HPDE6-E6E7 (cell line): ENCODE results near the gene PARD3.
"Not testable (repeated sequence)": the region's sequence is repeated elsewhere in the genome, so short reads cannot be mapped to it uniquely, and the experiment has no call there.

Experiments used
- DNase-seq: peaks from one replicate; pipeline ENCODE4 v3.0.0; 2011; ENCODE audit warnings: missing footprints; ENCODE audit errors: extremely low spot score

The PARD3 gene

DNA sequence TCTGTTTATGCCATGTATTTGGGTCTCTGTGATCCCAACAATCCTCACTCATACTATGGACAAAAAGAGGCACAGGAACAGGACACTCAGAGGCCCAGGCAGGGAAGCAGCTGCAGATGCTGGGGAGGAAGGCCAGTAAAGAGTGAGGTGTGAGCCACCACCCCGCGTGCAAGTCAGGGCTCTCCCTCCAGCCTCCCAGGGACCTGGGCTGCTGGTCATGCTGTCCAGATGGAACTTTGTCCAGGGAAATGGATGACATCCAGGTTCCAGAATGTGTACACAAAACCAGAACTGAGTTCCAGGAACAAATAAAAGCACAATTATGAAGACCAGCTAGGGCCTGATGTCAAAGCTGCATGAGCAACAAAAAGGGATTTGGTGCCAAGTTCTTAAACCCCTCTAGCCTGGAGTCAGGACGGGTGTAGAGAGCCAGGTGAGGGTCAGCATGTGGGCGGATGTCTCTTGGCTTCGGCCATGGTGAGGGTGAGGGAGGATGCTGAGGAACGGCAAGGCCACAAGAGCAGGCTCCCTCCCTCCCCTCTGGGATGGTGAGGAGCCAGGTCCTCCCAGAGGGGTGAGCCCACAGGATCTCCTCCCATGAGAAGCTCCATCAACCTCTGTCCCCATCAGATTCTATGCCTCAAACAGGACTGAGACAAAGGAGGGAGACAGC lies 739.7 kb downstream of the PARD3 start:
- no peak for DNase-seq

GRCh38 chr10:34074051-34074450 lies 741.0 kb downstream of the PARD3 start:
- no peak for DNase-seq

GRCh38 chr10:34067741-34068140 lies 747.4 kb downstream of the PARD3 start:
- not testable (repeated sequence) for DNase-seq

DNA sequence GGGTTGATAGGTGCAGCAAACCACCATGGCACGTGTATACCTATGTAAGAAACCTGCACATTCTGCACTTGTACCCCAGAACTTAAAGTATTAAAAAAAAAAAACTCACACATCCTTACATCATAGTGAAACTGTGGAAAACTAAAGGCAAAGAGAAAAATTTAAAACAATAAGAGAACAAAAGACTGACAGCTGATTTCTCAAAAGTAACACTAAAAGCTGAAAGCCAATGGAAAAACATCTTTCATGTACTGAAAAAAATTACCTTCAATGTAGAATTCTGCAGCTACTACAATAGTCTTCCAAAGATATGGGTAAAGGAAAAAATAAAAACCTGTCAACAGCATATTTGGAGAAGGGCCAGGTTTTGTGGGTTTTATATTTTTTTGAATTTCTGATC lies 751.5 kb downstream of the PARD3 start:
- no peak for DNase-seq

DNA sequence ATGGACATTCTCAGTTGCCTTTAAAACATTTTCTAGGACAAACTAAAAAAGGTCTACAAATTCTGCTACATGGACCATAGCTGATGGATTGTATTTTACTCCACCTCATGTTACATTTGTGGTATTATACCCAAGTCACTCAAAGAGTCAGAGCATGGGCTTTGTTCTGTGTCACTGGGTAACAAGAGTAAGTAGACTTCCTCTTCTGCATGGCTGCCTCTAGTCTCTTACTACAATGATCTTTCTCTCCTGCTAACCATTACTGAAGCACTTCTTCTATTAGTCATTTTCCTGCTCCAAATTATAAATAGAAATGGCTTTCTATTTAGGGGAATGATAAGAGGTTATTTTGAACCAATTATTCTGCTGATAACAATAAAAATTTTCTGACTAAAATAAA lies 753.3 kb downstream of the PARD3 start:
- no peak for DNase-seq
